GM21825 (cell line): ENCODE results near the gene PDGFC.

Experiments used
- ATAC-seq: cut with Tn5 transposase; IDR thresholded peaks from one replicate; pipeline ENCODE4 v1.9.1; 2021; ENCODE audit warnings: mild to moderate bottlenecking, moderate library complexity; ENCODE audit not compliant: unreplicated experiment

Gene PDGFC

DNA sequence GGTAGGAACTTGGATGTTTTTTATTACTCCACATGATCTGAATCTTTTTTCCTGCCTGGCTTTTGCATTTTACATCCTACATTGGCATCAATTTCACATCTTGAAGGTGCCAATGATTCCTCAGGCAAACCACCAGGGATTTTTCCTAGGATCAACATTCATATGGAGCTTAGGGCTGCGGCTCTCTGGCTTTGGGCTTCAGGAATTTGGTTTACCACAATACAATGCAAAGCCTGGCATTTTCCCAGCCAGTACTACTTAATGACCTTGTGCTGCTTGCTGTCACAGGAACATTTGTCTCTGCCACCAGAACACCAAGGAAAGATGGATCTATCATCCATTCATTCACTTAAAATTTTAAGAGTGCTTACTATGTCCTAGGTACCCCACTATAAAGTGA lies 180.7 kb downstream of the PDGFC start:
- no peak for ATAC-seq

DNA sequence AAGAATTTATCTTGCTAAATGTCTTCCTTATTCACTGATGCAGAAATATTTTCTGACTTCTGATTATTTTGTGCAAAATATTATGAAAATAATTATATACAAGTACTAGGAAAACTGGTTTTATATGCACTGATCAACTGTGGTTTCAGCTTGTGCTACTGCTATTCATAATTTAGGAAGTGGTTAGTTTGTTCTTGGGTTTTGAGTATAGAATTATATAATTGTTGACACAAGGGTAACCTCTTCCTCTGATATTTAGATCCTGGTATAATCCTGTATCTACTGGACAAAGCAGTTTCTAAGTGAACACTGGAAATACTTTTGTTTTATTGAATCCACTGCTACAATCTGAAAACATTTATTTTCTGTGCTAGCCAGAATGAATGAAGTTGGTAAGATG lies 182.8 kb downstream of the PDGFC start:
- ATAC-seq: no peak

DNA sequence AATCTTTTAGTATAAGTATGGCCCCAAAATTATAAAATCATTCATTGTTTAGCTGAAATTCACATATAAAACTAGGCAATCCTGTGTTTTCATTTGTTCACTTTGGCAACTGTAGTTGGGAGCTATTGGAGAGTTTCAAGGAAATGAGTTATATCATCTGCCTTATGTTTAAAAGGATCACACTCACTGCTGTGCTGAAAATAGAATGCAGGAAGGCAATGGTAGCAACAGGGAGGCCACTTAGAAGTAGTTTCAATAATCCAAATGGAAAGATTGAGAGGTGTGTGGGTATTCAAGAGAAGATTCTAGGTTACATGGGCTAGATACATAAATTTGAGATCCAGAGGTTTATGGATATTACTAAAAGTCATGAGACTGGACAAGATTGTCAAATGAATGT lies 184.9 kb downstream of the PDGFC start:
- ATAC-seq: no peak

DNA sequence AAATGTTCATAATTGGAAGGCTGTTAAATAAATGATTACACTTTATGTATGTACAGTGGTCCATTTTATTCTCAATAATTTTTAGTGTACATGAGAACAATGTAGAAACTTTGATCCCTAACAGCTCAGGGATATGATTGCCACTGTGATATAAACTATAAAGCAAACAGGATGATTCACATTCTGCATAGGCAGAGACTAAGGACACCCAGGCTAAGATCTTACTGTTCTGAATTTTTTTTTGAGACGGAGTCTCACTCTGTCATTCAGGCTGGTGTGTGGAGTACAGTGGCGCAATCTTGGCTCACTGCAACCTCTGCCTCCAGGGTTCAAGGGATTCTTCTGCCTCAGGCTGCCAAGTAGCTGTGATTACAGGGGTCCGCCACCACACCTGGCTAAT lies 186.6 kb downstream of the PDGFC start:
- ATAC-seq: no peak

DNA sequence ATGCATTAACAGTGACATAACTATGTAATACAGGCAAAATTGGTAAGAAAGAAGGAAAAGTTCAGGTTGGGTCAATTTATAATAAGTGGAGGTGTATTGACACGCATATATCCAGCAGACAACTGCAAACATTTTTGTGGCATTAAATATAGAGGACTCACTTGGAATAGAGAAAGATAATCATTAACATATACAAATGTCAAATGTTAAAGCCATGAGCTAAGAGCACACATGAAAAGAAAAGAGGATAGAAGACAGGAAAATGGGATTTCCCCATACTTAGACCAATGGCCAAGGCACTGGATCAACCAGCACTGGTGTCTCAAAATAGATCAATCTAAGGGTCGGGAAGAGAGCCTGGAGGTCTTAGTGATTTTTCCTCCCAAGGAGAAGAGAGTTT lies 187.6 kb downstream of the PDGFC start:
- ATAC-seq: no peak

DNA sequence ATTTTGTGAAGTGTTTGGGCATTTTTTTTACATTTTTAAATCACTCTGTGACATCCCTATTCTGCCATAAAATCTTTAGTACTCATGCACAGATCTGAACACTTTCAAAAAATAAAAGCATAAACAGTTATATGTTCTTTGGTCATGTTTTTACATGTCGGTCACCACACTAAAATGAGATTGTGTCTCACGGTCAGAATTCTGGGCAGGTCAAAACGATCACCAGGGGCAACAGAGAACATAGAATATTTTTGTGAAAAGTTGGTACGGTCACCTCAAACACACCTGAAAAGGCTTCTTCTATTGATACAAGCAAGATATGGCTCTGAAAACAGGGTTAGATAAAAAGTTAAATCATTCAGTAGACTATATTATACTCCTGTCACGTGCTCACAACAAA lies 189.1 kb downstream of the PDGFC start:
- ATAC-seq: no peak

DNA sequence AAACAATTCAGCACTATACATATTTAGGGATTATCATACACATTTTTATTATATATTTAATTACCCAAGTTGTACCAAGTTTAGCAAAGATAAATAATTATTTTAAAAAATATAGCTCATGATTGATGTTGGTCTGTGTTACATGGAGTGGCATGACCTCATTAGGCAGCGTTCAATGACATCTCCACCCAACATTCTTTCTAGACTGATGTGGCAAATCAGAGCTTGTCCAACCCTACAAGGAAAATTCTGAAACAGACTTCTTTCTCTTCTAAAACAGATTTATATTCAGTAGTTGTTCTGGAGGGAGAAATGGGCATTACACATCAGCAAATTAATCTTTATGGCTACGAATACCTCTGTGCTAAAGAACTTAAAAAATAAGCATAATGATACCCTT lies 189.7 kb downstream of the PDGFC start:
- no peak for ATAC-seq

DNA sequence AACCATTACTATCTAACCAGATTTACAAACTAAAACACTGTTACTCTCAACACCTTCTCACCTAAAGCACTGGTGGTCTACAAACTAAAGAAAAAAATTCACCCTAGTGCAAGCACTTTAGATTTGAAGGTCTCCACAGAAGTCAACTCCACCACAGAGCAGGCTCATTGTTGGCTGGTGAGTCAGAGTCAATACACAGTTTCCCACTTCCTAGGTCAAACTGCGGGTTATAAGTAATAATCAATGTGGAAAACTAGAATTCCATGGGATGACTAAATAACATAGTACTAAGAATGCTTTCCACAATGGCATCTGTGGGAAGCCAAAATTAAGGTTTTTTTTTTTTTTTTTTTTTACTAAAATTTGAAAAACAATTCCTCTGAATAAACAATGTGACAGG lies 191.8 kb downstream of the PDGFC start:
- ATAC-seq: no peak

DNA sequence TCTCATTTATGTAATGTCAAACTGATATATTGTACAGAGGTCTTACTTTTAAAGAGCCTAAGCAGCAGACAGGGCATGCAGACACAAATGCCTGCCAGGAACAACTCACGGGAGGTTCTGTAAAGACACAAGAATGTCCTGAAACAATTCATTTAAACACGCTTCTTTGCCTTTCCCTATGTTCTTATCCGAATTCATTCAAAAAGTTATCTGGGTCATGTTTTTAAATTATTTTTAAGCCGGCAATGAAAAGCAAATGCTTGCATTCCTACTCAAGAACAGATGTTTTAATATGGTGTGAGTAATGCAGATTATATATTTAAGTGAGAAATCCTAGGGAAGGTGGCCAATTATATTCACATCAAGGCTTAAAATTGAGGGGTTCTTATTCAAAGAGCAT lies 192.6 kb downstream of the PDGFC start:
- ATAC-seq: no peak

DNA sequence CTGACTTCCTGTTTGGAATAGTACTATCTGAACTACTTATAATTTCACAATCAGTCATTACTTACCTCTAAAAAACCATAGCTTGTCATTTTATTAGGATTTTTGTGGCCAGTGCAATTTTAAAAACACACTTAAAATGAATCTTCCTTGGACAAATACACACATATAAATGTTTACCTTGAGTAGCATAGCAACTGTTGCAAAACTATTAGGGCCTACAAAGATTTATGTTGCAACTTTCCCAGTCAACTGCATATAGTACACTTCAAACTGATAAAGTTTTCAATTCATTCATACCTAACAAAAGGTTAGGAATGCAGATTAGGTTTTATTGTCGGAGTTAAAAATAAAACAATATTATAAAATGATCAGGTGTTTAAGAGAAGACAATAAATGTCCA lies 193.0 kb downstream of the PDGFC start:
- no peak for ATAC-seq

DNA sequence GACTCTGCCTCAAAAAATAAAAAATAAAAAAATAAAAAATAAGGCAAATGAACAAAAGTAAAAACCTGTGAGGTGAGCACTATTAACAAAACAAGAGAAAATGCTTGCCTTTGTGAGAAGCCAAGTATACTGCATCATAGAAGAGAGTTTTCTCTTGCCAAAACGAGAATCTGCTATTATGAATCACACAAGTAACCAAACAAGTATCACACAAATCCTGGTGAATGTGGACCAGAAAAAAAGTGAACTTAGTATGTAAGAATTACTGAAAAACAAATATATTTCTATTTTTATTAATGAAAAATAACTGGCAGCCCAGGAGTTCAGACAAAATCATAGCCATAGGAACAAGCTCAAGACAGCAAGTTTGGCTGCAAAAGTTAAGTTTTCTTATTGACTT lies 193.5 kb downstream of the PDGFC start:
- no peak for ATAC-seq

DNA sequence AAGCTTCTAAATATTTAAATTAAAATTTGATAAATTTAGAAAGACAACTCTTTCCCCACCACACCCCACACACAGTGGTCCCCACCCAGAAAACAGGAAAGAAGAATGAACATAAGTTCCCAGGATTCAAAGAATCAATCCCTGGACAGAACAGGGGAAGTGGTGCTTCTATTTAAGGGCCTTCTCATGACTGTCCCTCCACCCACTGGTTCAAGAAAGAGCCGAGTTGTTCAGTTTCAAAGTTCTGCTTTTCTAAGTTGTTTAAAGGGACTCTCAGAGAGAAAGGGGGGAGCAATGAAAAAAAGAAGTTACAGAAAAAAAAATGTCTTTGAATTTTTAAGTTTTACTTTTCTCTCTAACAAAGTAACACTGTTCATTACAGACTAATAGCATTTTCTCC lies 195.8 kb downstream of the PDGFC start:
- no peak for ATAC-seq

DNA sequence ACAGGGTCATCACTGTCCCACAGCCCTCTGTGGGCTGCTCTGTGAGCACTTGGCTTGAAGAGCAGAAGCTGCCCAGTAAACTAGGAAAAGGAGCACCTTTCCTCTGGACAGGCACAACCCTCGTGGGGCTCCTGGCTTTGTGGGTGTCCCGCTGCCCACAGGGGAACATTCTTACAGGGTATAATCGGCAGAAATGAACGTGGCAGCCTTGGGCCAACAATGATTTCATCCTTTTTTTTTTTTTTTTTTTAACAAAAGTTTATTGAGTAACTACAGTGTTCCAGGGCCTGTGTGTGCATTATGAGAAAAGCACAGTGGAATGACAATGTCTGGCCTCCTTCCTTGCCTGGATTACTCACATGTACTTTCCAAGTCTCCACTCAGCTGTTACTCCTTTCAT lies 197.2 kb downstream of the PDGFC start:
- no peak for ATAC-seq

DNA sequence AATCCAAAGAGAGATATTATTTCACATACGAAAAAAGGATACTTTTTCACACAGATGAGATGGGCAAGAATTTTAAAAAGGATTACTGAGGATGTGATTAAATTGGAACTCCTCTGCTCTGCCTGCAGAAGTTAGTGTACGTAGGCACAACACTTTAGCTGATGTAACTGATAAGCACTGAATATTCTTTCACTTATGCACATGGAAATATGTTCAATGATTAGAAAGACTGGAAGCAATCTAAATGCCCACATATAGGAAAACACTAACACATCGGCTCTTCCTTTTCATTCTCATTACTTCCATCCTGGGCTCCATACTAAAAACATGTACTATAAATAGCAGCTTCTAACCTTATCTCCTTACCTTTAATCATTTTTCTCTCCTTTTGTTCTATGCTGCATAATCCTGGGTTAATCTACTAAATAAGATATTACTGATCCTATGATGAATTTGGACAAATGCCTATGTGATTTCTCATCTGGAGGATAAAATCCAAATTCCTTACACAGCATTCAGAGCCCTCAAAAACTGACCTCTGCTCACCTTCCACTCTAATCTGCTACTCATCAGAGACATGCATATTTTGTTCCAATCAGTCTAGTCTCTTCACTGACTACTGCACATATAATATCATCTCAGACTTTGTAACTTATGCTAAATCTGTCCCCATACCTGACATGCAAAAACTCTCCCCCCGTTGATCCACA lies 197.8 kb downstream of the PDGFC start:
- ATAC-seq: no peak

DNA sequence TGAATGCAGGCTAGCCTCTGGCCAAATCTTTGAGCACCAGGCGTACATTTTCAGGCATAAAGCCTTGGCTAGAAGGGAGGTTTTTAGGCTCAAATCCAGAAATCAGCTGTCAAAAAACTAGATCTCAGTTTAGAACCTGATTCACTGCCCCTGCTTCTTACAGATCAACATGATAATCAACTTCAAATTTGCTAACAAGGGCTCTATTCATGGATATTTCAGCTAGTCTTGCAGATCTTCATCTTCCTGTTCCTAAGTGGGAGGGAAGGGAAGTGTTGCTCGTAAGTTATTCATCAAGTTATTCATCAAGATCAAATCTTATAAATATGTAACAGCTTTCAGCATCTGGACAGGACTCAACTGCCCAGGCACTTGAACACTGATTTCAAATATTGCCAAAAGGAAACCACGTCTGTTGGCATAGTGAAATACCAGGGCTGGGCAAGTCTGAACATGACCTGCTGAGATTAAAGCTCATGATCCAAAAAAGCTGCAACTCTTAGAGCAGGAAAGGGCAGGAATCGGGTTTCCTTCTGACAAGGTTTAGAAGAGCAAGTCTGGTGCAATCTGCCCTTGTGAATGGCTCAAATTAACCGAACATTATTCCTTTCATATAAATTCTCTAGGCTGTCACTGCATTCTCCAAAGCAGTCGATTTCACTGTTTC lies 200.3 kb downstream of the PDGFC start:
- ATAC-seq: no peak

DNA sequence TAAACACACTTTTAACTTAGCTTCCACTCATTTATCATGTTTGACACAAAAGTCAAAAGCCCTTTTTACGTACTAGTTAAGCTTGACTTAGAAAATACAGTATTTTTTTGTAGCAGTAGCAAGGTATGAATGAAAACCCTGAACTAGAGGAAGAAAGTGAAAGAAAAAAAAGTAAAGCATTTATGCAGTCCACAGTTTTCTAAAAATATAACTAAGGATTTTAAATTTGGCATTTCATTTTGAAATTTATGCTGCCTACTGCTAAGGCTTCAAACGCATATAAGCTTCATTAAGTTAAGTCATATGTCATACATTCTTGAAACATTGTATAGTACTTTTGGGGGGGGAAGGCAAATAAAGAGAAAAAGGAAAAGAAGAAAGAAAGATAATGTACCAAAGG lies 201.5 kb downstream of the PDGFC start:
- ATAC-seq: no peak

DNA sequence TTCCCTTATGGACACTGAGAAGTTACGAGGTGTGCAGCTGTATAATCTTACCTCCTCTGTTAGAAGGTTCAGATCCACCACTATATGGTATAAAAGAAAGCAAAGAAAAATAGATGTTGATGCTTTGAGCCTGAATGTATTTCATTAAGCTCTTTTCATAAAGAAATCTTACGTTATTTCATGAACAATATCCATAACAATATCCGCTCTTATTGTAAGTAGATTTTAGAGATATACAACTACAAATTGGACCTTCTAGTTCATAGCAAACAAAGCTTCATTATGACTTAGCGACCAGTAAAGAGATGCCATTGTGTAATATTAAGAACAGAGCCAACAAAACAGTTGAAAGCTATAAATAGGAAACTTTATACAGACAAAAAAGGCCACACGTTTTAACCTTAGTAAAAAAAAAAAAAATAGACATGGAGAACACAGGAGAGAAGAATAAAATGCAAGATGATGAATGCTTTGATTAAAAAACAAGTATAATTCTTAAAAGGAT lies 203.6 kb downstream of the PDGFC start:
- no peak for ATAC-seq

DNA sequence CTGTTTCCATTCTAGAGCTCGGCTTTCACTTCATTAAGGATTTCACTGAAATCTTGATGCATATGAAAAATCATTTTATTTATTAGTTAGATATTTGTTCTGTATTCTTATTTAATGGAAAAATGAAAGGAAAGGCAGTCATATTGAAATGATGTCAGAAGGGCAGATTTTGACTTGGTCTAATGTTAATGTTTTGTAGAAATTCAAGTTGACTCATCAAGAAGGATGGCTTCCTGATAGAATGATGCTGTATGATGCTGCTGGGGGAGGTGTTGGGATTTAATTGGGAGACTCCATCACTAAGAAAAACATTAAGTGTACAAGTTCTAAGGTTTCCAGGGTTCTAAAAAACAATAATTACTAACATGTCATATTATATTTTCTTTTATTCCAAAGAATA lies 204.8 kb downstream of the PDGFC start:
- ATAC-seq: no peak

DNA sequence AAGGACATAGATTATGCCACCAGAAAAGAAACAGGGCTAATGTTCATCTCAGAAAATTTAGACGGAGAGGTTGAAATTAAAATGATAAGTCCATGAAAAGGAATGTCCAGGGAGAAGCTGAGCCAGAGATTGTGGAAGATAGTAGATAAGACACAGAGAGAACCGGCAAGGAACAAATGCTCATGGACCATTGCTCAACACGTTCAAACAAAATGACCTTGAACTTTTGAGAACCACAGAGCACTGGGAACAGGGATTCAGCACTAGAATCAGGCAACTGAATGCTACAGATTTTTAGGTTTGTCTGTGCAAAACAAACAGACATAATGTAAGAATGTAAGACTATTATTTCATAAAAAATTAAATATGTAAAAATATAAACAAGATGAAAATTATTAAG lies 206.3 kb downstream of the PDGFC start:
- ATAC-seq: no peak

DNA sequence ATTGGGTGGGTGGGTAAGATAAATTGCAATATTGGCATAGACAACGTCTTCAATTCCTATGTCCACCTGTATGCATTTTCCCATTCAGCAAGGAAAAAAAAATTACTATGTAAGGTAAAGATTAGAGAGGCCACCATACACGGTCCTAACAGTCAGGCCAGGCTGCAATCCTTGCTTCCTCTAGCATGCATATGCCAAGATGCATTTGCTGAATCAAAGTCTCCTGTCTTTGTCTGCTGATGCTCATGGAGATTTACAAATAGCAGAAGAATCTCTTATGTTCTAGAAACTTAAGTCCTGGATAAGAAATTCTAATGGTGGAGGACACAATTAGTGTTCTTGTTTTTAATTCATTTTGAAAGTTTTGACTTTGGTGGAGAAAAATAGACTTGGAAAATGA lies 206.8 kb downstream of the PDGFC start:
- no peak for ATAC-seq

DNA sequence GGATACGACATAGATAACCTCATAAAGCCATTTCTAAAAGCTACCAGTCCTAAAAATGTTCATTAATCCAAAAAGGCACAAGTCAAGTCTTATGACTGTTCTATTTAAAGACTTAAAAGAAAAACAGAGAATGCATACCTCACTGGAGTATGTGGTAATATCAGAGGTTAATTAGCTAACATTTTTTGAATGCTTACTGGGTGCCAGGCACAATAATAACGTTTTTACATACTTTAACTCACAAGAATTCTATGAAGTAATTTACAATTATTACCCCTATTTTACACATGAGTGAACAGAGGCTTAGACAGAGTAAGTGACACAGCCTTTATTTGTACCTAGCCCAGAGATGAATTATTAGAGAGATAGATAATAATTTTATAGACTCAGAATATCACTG lies 207.5 kb downstream of the PDGFC start:
- no peak for ATAC-seq

DNA sequence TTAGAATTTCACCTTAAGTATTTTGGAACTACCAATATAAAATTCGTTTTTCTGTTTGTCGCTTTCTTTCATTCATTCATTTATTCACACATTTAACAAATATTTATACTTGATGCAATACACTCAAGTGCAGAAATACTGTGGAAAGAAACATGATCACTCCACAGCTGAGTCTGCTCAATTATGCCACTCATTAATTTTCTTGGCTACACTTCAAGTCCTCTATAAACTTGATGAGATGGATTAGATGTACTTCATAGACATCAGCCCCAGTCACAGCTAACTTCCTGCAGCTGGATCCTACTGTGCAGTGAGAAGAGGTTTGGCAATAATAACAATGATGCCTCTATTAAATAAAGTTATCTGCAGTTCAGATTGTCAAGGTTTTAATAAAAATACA lies 208.1 kb downstream of the PDGFC start:
- ATAC-seq: no peak

DNA sequence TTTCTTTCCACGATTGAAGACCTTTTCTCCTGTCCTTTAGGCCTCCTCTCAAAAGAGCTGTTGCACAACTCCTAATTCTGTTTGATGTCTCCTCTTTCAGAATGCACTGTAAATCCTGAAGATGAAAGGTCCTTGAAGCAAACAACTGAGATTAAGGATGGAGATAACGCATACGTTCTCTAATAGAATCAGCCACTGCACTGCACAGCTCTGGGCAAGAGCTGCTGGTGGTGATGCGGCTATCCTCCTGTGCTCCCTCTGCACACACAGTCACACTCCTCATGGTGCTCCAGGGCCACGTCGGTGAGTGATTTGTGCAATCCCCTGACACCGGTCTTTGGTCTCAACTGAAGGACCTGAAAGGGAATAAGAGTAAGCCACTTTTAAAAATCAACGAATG lies 208.7 kb downstream of the PDGFC start:
- ATAC-seq: no peak
